NCI-H146 treated with DMSO at 0.1 percent for 48 hours (cell line): ENCODE results near the gene KLK6.
"Not testable (repeated sequence)": the region's sequence is repeated elsewhere in the genome, so short reads cannot be mapped to it uniquely, and the experiment has no call there.

Experiments
- DNase-seq: peaks from one replicate; lab custom pipeline; 2025; ENCODE audit not compliant: unreplicated experiment; lab: John Stamatoyannopoulos, UW

The KLK6 gene

GRCh38 chr19:50994129-50994528, 24.7 kb upstream of the KLK6 start:
- DNase-seq, result no peak

- no peak for DNase-seq
Observed at GRCh38 chr19:50992666-50993035, 23.3 kb upstream of the KLK6 start.

GRCh38 chr19:50984416-50984815, 15.0 kb upstream of the KLK6 start:
- not testable (repeated sequence) for DNase-seq

GRCh38 chr19:50983625-50984292, 14.4 kb upstream of the KLK6 start, which contains the start of gene KLK7:
Gene KLK7, minus strand, starts transcription at chr19:50983917. Its CDS starts 1,518 bp downstream, at chr19:50982399.
- no peak for DNase-seq

- no peak for DNase-seq
Observed at GRCh38 chr19:50982186-50982585, 12.8 kb upstream of the KLK6 start.

- no peak for DNase-seq
Observed at GRCh38 chr19:50981587-50982146, 12.3 kb upstream of the KLK6 start.

GRCh38 chr19:50980208-50980607, 10.8 kb upstream of the KLK6 start:
- no peak for DNase-seq

GRCh38 chr19:50979758-50980157, 10.4 kb upstream of the KLK6 start:
- DNase-seq, result no peak

GRCh38 chr19:50978772-50979390, 9.5 kb upstream of the KLK6 start:
- no peak for DNase-seq

- no peak for DNase-seq
Observed at GRCh38 chr19:50977626-50978025, 8.2 kb upstream of the KLK6 start.

- no peak for DNase-seq
Observed at GRCh38 chr19:50975766-50976165, 6.4 kb upstream of the KLK6 start.

GRCh38 chr19:50974702-50975556, 5.5 kb upstream of the KLK6 start:
- DNase-seq, result no peak

- no peak for DNase-seq
Observed at GRCh38 chr19:50972795-50973376, 3.5 kb upstream of the KLK6 start.

- DNase-seq, result not testable (repeated sequence)
Observed at GRCh38 chr19:50969810-50970209, 419 bp upstream of the KLK6 start.

- no peak for DNase-seq
Observed at GRCh38 chr19:50968716-50969412, 527 bp downstream of the KLK6 start.

- DNase-seq, result no peak
Observed at GRCh38 chr19:50967929-50968715, 1.3 kb downstream of the KLK6 start.

GRCh38 chr19:50964266-50964665, 5.1 kb downstream of the KLK6 start:
- DNase-seq, result no peak

- DNase-seq, result no peak
Observed at GRCh38 chr19:50963381-50963780, 6.0 kb downstream of the KLK6 start.

- DNase-seq, result no peak
Observed at GRCh38 chr19:50962245-50962644, 7.1 kb downstream of the KLK6 start.
